Neural progenitor cell (in vitro differentiated cells): ENCODE measurements around the gene TNNI3K. TPM values are rescaled to one million over a fixed set of nuclear protein-coding genes. Genes with fewer than 3 reads are reported as not detected.

Experiments
- DNase-seq: peaks from one replicate; pipeline ENCODE4 v3.0.0-alpha.2; 2016; ENCODE audit warnings: low spot score
- H2AFZ ChIP-seq: fragments of 200-600 bp; sonication (generic); replicated peaks from 2 replicates; pipeline ENCODE4 v1.6.1; 2016; ENCODE audit warnings: antibody characterized with exemption
- H3F3A ChIP-seq: fragments of 200-600 bp; sonication (generic); 2 replicates; pipeline ENCODE4 v1.6.1; 2016; ENCODE audit warnings: antibody characterized with exemption, low read depth
- H3K27ac ChIP-seq: fragments of 200-600 bp; sonication (generic); 2 replicates; pipeline ENCODE4 v1.5.1; 2016; ENCODE audit warnings: mild to moderate bottlenecking
- H3K27me3 ChIP-seq: fragments of 200-600 bp; sonication (generic); 2 replicates; pipeline ENCODE4 v1.6.1; 2016; ENCODE audit warnings: mild to moderate bottlenecking, moderate library complexity
- H3K36me3 ChIP-seq: fragments of 200-600 bp; sonication (generic); 2 replicates; pipeline ENCODE4 v1.5.1; 2016
- H3K4me1 ChIP-seq: fragments of 200-600 bp; sonication (generic); 2 replicates; pipeline ENCODE4 v1.6.1; 2016; ENCODE audit warnings: mixed run types
- H3K4me2 ChIP-seq: fragments of 200-600 bp; sonication (generic); 2 replicates; pipeline ENCODE4 v1.6.1; 2016
- H3K4me3 ChIP-seq: fragments of 200-600 bp; sonication (generic); 2 replicates; pipeline ENCODE4 v1.5.1; 2016
- H3K79me2 ChIP-seq: fragments of 200-600 bp; sonication (generic); 2 replicates; pipeline ENCODE4 v1.6.1; 2016; ENCODE audit warnings: low read depth
- H3K9ac ChIP-seq: fragments of 200-600 bp; sonication (generic); 2 replicates; pipeline ENCODE4 v1.6.1; 2016
- H3K9me3 ChIP-seq: fragments of 200-600 bp; sonication (generic); 2 replicates; pipeline ENCODE4 v1.5.1; 2016; ENCODE audit warnings: low read depth
- H4K20me1 ChIP-seq: fragments of 200-600 bp; sonication (generic); 2 replicates; pipeline ENCODE4 v1.6.1; 2016; ENCODE audit warnings: low read depth
- H3K27ac Mint-ChIP-seq: 3 replicates; pipeline ENCODE4 v1.8.0; 2021; ENCODE audit warnings: mixed read lengths
- H3K27me3 Mint-ChIP-seq: 2 replicates; pipeline ENCODE4 v1.8.0; 2022; ENCODE audit warnings: low read depth, mild to moderate bottlenecking, inconsistent platforms, moderate library complexity, mixed read lengths; ENCODE audit not compliant: insufficient read depth
- H3K36me3 Mint-ChIP-seq: 3 replicates; pipeline ENCODE4 v1.8.0; 2021; ENCODE audit warnings: mixed read lengths
- H3K4me1 Mint-ChIP-seq: 3 replicates; pipeline ENCODE4 v1.8.0; 2021; ENCODE audit warnings: mixed read lengths
- H3K4me3 Mint-ChIP-seq: 3 replicates; pipeline ENCODE4 v1.8.0; 2021; ENCODE audit warnings: mild to moderate bottlenecking, moderate library complexity, mixed read lengths
- H3K9me3 Mint-ChIP-seq: 3 replicates; pipeline ENCODE4 v1.8.0; 2020; ENCODE audit warnings: mixed read lengths
- EZH2 ChIP-seq: fragments of 200-600 bp; sonication (generic); IDR thresholded peaks from 2 replicates; pipeline ENCODE4 v1.6.1; 2017; ENCODE audit warnings: antibody characterized with exemption, mild to moderate bottlenecking, moderate library complexity
- EZH2phosphoT487 ChIP-seq: fragments of 200-600 bp; sonication (generic); IDR thresholded peaks from 2 replicates; pipeline ENCODE4 v1.6.1; 2017; ENCODE audit warnings: antibody characterized with exemption
- total RNA-seq: library from RNA; depleted of rRNA; stranded (reverse); fragments of >200 nt; gene quantifications from 2 replicates; pipeline ENCODE4 v1.2.3, GENCODE V29; 2015; ENCODE audit warnings: low replicate concordance
- TF ChIP-seq, protein P1 (sequence below): fragments of 200-600 bp; sonication (generic); IDR thresholded peaks from 2 replicates; pipeline ENCODE4 v1.5.1; 2017; ENCODE audit warnings: antibody characterized with exemption, mild to moderate bottlenecking

TNNI3K gene
- total RNA-seq, 1 donor from 2014 or later: 1.9 TPM

DNA sequence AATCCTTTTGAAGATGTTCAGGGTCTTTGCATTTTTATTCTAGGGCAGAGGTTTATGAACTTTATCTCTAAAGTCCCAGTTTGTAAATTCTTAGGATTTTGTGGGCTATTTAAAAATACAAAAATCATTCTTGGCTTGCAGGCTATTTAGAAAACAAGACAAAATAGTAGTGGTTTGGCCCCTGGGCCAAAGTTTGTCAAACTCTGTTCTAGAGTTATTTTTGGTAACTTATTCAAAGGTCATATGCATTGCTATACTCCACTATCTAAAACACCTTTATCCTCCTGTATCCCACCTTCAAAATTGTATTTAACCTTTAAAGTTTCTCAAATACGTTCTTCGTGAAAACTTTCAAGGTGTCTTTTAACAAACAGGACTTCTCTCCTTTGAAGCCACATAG lies 352.7 kb downstream of the TNNI3K start:
- TF ChIP-seq, protein P1, sequence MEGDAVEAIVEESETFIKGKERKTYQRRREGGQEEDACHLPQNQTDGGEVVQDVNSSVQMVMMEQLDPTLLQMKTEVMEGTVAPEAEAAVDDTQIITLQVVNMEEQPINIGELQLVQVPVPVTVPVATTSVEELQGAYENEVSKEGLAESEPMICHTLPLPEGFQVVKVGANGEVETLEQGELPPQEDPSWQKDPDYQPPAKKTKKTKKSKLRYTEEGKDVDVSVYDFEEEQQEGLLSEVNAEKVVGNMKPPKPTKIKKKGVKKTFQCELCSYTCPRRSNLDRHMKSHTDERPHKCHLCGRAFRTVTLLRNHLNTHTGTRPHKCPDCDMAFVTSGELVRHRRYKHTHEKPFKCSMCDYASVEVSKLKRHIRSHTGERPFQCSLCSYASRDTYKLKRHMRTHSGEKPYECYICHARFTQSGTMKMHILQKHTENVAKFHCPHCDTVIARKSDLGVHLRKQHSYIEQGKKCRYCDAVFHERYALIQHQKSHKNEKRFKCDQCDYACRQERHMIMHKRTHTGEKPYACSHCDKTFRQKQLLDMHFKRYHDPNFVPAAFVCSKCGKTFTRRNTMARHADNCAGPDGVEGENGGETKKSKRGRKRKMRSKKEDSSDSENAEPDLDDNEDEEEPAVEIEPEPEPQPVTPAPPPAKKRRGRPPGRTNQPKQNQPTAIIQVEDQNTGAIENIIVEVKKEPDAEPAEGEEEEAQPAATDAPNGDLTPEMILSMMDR: no peak
- no peak for TF ChIP-seq EZH2phosphoT487
- Histone ChIP-seq H3K9ac (no peak overlapping the region), H3F3A (no peaks in the 10 kb centered on the region), H3K27ac (no peak overlapping the region), H3K79me2 (no peaks in the 10 kb centered on the region), H2AFZ (no peak overlapping the region), H3K27me3 (no peaks in the 10 kb centered on the region), H4K20me1 (no peaks in the 10 kb centered on the region), H3K36me3 (no peaks in the 10 kb centered on the region), H3K4me2 (no peak overlapping the region), H3K4me1 (peaks cover 2% of the 10 kb centered on the region), H3K4me3 (no peak overlapping the region), H3K9me3 (no peaks in the 10 kb centered on the region)
- H3K27me3 Mint-ChIP-seq: no peaks in the 10 kb centered on the region
- no peak overlapping the region for H3K4me3 Mint-ChIP-seq
- H3K27ac Mint-ChIP-seq: no peak overlapping the region
- H3K4me1 Mint-ChIP-seq: no peaks in the 10 kb centered on the region
- DNase-seq: no peak
- H3K36me3 Mint-ChIP-seq: no peaks in the 10 kb centered on the region
- H3K9me3 Mint-ChIP-seq: no peaks in the 10 kb centered on the region

DNA sequence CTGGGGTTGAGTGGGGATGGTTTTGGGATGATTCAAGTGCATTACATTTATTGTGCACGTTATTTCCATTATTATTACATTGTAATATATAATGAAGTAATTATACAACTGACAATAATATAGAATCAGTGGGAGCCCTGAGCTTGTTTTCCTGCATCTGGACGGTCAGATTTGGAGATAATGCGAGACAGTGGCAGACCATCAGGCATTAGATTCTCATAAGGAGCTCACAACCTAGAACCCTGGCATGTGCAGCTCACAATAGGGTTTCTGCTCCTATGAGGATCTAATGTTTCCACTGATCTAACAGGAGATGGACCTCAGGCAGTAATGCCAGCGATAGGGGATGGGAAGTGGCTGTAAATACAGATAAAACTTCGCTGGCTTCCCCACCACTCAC lies 355.1 kb downstream of the TNNI3K start:
- H3K27me3 ChIP-seq: no peaks in the 10 kb centered on the region
- no peak overlapping the region for H3K4me3 ChIP-seq
- H3K9me3 ChIP-seq: no peaks in the 10 kb centered on the region
- H4K20me1 ChIP-seq: no peaks in the 10 kb centered on the region
- H3K27ac Mint-ChIP-seq: no peak overlapping the region
- TF ChIP-seq EZH2 (no peak), EZH2phosphoT487 (no peak)
- TF ChIP-seq, protein P1: no peak
- no peaks in the 10 kb centered on the region for H3K27me3 Mint-ChIP-seq
- no peak overlapping the region for H3K27ac ChIP-seq
- no peaks in the 10 kb centered on the region for H3F3A ChIP-seq
- no peak overlapping the region for H3K4me3 Mint-ChIP-seq
- no peak overlapping the region for H2AFZ ChIP-seq
- H3K4me2 ChIP-seq: no peak overlapping the region
- DNase-seq: no peak
- no peaks in the 10 kb centered on the region for H3K36me3 Mint-ChIP-seq
- no peaks in the 10 kb centered on the region for H3K9me3 Mint-ChIP-seq
- peaks cover 3% of the 10 kb centered on the region for H3K4me1 Mint-ChIP-seq
- no peaks in the 10 kb centered on the region for H3K36me3 ChIP-seq
- peaks cover 3% of the 10 kb centered on the region for H3K4me1 ChIP-seq
- no peaks in the 10 kb centered on the region for H3K79me2 ChIP-seq
- H3K9ac ChIP-seq: no peak overlapping the region

DNA sequence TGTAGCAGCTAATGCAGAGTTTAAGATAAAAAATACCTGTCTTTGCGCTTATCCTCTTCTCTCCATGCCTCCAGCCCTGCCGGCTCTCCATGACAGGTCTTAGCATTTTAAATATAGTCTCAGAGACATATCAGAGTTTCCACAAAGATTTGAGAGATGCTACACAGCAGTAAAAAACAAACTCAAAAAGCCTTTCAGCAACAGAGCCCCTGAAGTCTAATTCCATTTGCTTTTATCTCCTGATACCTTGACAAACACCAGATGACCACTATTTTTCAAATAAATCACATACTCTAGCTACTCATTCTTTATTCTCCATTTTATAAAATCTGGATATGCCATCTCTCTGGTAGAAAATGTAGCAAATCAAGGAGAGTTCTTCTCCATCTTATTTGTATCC lies 356.8 kb downstream of the TNNI3K start:
- Histone ChIP-seq H3K27me3 (no peaks in the 10 kb centered on the region), H3F3A (no peaks in the 10 kb centered on the region), H3K4me2 (no peak overlapping the region), H2AFZ (no peak overlapping the region), H3K27ac (no peak overlapping the region), H3K79me2 (no peaks in the 10 kb centered on the region), H3K9ac (no peak overlapping the region), H4K20me1 (no peaks in the 10 kb centered on the region), H3K36me3 (no peaks in the 10 kb centered on the region), H3K4me3 (no peak overlapping the region), H3K4me1 (peaks cover 3% of the 10 kb centered on the region), H3K9me3 (no peaks in the 10 kb centered on the region)
- H3K4me1 Mint-ChIP-seq: peaks cover 3% of the 10 kb centered on the region
- TF ChIP-seq EZH2 (no peak), EZH2phosphoT487 (no peak)
- TF ChIP-seq, protein P1: no peak
- no peaks in the 10 kb centered on the region for H3K9me3 Mint-ChIP-seq
- DNase-seq: no peak
- no peak overlapping the region for H3K27ac Mint-ChIP-seq
- H3K36me3 Mint-ChIP-seq: no peaks in the 10 kb centered on the region
- H3K27me3 Mint-ChIP-seq: no peaks in the 10 kb centered on the region
- H3K4me3 Mint-ChIP-seq: no peak overlapping the region
